ENCODE measurements around the gene TCOF1.

TCOF1 gene

DNA sequence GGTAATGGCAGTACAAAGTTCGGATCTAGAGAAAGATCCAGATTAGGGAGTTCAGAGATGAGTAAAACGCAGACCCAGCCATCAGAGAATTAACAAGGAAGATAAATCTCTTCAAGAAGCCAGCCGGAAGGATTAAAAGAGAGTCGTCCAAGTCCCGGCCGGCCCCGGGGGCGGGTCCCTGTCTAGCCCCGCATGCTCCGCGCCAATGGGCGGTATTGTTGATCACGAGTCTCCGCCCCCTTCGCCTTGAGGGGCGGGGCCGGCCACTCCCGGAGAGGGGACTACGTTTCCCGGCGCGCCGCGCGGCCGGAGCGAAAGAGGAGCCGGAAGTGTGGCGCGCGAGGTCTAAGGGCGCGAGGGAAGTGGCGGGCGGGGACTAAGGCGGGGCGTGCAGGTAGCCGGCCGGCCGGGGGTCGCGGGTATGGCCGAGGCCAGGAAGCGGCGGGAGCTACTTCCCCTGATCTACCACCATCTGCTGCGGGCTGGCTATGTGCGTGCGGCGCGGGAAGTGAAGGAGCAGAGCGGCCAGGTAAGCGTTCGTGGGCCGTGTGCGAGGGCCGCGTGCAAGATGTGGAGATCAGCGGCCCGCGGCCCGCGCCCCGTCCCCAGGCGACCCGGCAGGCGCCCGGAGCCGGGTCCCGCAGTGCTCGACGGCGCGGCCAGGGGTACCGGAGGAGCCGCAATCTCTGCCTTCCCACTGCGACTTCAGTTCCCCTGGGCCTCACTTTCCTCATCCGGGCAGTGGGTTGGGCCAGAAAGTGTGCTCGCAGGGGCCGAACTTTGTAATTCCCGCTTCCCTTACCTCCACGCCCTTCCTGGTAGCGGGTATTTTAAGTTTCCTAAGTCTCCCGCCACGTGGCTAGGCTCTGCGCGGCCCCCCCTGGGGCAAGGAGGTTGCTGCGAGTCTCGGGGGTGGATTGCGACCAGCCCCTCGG is at the start of gene TCOF1:
Gene TCOF1 (plus strand): TSS at position 372 of the 935 bp plus-strand sequence. CDS start 50 bp downstream, at position 422.
- DNase-seq (ENCODE audit: low read depth, low spot score) = peak; percentile 89

- DNase-seq (ENCODE audit: low read depth, low spot score) = no peak
Measured at GRCh38 chr5:150309101-150309885, 48.2 kb upstream of the TCOF1 start.

DNA sequence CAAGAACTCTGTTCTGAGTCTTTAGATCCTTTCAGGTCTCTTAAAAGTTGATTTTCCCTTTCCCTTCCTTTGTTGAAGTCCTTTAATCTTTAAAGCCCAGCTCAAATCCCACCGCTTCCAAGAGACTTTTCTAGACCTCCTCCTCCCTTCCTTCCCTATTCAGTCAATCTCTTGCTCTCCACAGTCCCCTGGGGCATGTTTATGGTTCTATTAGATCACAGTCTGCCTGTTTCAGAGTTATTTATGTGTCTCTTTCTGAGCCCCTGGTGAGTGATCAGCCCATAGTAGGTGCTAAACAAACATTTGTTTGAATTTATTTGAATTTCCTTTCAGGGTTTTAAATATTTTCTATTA is 47.6 kb upstream of the TCOF1 start:
- DNase-seq (ENCODE audit: low read depth, low spot score) = no peak

DNA sequence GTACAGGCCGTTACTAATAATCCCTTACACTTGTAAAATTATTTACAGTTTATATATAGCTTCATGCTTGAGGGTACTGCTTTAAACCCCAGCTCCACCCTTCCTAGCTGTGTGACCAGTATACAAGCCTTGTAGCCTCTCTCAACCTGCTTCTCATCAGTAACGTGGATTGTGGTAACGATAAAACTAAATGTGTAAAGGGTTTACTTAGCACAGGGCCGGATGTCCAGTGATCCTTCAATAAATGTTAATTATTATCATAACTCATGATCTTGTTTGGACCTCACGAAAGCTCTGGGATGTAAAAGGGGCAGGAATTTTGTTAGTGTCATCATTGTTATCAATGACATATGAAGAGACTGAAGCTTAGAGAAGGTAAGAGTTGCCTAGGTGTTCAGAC is 47.3 kb upstream of the TCOF1 start:
- no peak for DNase-seq (ENCODE audit: low read depth, low spot score)

DNA sequence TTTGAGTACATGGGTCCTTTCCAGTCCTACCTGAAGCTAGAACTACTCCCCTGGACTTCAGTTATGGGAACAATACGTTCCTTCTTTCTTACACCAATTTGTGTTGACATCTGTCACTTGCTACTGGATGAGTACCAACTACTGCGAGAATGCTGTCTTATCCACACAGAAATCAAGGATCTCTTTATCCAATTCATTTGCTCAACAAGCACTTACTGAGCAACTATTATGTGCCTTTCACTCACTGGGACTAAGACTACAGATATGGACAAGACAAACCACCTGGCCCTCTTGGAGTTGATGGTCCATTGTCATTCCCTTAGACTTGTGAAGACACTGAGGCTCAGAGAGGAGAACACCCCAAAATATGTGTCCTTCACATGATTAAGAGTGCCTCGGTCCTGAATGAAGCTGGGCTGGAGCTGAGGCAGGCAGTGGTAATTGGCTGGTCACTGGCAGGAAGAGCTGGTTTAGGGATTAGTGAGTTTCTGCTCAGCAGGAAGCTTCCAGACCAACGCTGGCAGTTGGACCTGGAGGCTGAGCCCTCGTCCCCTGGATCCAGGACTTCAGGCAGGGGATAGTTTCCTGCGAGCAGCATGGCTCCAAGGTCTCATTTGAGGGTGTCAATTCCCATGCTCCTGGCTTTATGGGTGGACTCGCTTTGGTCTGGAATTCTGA is 46.3 kb upstream of the TCOF1 start:
- no peak for DNase-seq (ENCODE audit: low read depth, low spot score)

GRCh38 chr5:150312518-150312917 is 45.0 kb upstream of the TCOF1 start:
- DNase-seq (ENCODE audit: low read depth, low spot score) = no peak

- no peak for DNase-seq (ENCODE audit: low read depth, low spot score)
Measured at GRCh38 chr5:150313501-150313900, 44.0 kb upstream of the TCOF1 start.

- no peak for DNase-seq (ENCODE audit: low read depth, low spot score)
Measured at GRCh38 chr5:150313921-150314716, 43.4 kb upstream of the TCOF1 start.

GRCh38 chr5:150315245-150315644 is 42.3 kb upstream of the TCOF1 start:
- DNase-seq (ENCODE audit: low read depth, low spot score) = no peak

DNA sequence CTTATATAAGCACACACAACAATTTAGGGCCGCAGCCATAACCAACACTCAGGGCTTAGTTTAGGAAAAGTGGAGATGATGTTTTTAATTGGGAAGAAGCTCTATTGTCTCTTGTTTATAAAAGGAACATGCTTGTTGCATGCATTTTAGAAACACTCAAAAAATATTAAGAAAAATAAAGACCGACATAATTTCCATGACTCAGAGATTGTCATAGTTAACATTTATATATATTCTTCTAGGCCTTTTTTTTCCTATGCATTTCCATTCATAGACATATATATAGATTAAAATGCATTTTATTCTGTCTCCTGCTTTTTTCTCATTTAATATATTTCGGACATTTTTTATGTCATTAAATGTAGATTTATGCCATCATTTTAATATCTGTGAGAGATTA is 41.2 kb upstream of the TCOF1 start:
- DNase-seq (ENCODE audit: low read depth, low spot score) = no peak

DNA sequence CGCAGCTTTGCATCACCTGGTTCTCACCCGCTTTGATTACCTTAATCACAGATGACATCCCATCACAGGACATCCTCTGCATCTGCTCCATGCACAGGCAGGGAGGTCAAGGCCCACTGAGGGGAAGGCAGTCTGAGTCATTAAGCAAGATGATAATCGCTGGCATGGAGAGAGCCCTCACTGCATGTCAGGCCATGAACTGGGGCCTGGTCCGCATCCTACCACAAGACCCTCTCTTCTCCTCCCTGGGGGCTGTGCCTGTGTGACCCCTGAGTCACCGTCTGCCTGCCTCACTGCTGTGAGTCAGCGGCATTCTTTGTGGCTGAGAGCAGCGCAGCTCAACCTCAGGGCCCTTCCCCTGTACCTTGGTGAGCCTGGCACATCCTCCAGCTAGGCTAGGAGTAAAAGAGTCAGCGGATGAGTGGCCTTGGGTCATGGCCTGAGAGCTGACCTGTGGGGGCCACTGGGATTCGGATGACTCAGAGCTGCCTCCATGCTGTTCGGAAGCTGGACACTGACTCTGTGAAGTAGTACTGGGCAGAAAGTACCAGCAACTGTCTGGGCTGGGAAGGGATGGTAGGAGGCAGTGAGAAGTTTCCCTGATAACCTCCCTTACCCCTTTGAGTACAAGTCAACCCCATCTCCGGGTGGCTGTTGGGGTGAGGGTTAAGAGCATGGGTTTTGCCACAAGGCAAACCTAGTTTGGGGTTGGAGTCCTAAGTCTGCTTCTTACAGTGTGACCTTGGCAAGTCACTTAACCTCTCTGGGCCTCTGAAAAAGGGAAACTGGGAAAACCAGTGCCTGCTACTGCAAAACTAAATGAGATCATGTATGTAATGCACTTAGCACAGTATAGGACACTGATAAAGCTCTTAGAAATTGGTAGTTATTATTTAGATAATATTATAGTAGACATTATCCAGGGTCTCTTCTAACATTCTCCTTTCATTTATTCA is 40.2 kb upstream of the TCOF1 start:
- DNase-seq (ENCODE audit: low read depth, low spot score) = peak; percentile 54

DNA sequence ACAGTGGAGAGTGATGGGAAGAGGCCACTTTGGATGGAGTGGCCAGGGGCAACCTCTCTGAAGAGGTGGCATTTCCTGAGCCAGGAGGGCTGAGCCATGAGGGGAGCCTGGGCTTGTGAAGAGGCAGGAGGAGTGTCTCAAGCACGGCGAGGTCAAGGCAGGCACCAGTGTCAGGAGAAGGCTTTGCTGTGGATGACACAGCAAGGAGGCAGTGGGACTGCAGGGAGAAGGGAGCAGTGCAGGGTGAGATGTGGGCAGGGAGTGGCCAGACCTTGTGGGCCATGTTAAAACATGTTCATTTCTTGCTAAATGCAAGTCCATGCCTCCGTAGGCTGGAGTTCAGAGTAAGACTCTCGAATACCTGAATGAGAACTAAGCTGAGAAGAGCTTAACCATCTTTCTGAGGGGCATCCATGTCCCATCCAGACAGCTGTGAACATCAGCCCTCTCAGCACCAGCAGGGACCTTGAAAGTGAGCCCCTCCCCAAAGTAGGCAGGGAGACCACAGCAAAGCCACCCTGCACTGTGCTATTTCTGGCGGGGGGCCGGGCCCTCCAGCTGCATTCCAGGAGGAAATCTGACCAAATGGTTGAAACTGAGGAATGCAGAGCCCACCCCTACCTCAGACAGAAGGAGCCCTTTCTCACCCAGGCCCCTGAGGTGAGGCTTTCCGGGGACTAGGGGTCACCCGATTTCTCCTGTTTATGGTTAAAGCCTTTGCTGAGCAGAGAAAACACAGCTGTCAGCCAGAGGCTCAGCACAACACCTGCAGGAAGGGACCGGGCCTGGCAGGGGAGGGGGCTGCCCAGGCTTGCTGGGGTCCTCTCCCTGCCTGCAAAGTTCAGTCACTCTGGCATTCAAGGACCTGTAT is 38.6 kb upstream of the TCOF1 start:
- no peak for DNase-seq (ENCODE audit: low read depth, low spot score)

DNA sequence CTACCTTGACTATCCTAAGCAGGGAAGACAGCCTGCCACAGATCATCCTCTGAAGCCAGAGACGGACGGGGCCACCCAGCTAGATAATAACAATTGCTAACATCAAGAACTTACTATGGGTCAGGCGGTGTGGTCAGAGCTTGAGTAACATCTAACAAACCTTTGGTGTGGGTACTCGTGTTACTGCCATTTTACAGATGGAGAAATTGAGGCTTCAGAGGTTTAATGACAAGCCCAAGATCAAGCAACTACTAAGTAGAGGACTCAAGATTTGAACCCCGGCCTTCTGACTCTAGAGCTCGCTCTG is 38.1 kb upstream of the TCOF1 start:
- DNase-seq (ENCODE audit: low read depth, low spot score) = no peak

GRCh38 chr5:150320044-150320613 is 37.4 kb upstream of the TCOF1 start:
- DNase-seq (ENCODE audit: low read depth, low spot score) = no peak

- no peak for DNase-seq (ENCODE audit: low read depth, low spot score)
Measured at GRCh38 chr5:150321211-150321610, 36.3 kb upstream of the TCOF1 start.

GRCh38 chr5:150321784-150322183 is 35.7 kb upstream of the TCOF1 start:
- no peak for DNase-seq (ENCODE audit: low read depth, low spot score)

GRCh38 chr5:150322202-150322601 is 35.3 kb upstream of the TCOF1 start:
- no peak for DNase-seq (ENCODE audit: low read depth, low spot score)

DNA sequence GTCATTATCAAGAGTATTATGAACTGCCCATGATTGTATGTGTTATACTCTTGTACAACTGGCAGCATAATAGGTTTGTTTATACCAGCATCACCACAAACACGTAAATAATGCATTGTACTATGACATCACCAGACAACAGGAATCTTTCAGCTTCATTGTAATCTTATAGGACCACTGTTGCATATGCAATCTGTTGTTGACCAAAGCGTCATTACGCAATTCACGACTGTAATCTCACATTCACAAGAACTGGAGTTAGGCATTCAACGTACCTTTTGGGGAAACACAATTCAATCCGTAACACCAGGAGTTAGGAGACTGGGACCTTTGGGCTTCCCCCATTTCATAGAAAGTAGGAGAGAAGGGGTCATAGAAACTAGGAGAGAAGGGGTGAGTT is 34.4 kb upstream of the TCOF1 start:
- DNase-seq (ENCODE audit: low read depth, low spot score) = no peak

DNA sequence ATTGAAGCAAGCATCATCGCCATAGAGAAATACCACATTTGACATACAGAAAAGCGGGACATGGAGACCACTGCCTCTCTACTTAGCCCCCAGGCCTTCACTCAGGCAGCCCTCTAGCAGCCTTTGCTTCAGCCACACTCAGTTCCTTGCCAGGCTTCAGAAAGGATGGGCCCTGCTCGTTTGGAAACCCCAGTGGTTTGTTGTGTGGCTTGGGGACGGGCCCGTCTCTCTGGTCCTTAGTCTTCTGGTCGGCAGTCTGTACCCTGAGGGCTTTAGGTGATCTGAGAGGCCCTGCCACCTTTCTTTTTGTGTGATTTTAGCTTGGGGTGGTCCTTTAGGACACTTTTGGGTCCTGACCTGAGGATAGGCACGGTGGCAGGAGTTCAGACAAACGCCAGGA is 33.7 kb upstream of the TCOF1 start:
- DNase-seq (ENCODE audit: low read depth, low spot score) = no peak
